ENCODE results near the gene COL12A1.

Gene COL12A1

DNA sequence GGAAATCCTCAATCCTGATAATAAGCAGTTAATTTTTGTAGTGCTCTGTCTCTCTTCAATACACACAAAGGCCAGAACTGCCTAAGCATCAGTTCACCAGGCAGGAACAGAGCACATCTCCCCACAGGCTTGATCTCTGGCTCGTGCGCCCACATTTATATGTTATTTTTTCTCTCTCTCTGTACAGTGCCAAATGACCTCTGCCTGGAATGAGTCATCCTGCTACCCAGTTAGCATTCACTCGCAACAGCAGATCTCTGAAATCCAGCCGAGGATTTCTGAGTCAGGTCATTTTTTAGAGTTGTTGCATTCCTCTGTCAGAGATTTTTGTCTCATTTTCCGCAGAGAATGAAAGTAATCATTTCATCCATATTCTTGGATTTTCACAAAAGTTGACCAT lies 107.1 kb downstream of the COL12A1 start:
- DNase-seq (ENCODE audit: low read depth in 2 of 2): no peak

- DNase-seq (ENCODE audit: low read depth in 2 of 2): no peak
Observed at GRCh38 chr6:75096966-75097365, 108.9 kb downstream of the COL12A1 start.

DNA sequence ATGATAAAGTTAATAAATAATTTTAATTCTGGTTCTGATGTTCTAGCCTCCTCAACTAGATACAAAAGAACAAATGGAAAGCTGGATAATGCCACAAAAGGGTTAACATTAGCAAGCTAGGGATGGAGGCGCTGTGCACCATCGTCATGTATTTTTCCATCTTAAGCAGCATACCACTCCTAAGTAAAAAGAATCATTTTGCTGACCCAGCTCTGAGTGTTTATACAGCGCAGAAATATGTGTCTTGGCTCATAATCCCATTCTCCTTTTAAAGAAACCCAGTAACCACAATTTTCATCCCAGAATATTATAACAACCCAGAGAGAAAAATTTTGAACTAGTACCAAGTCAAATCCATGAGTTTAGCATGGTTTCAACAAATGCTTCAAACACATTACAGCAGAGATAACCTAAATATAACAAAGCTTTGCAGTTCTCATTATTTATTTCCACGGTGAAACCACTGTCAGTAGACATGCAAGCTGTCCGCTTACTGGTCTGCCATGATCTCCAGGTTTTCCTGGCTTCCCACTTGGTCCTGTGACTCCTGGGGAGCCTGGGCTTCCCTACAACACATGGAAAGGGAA lies 111.1 kb downstream of the COL12A1 start:
- DNase-seq (ENCODE audit: low read depth in 2 of 2): no peak

DNA sequence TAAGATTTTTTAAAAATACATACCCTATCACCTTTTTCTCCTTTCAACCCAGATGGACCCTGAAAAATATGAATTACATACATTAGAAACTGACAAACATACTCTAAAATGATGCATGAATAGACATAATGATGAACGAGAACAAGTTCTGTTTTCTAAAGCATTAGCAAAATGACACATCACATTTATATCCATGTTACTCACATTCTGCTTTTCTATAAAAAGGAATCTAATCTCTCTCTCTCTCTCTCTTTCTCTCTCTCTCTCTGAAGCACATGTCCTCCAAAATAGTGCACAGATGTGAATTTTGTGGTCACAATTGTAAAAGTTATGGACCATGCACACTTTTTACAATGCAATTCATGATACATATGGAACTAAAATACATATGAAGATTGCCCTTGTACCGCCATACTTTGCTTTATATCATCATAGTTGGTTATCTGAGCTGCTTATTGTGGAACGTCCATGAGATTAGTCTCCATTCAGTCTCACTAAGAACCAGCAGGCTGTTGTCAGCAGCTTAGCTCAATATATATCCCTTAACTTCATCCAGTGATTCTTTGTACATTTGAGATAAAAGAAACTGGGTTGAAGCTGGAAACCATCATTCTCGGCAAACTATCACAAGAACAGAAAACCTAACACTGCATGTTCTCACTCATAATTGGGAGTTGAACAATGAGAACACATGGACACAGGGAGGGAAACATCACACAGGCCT lies 114.2 kb downstream of the COL12A1 start:
- no peak for DNase-seq (ENCODE audit: low read depth in 2 of 2)

GRCh38 chr6:75090576-75090975 lies 115.3 kb downstream of the COL12A1 start:
- DNase-seq (ENCODE audit: low read depth in 2 of 2): no peak

- DNase-seq (ENCODE audit: low read depth in 2 of 2): no peak
Observed at GRCh38 chr6:75089921-75090320, 115.9 kb downstream of the COL12A1 start.

GRCh38 chr6:75089151-75089897 lies 116.5 kb downstream of the COL12A1 start:
- no peak for DNase-seq (ENCODE audit: low read depth in 2 of 2)

DNA sequence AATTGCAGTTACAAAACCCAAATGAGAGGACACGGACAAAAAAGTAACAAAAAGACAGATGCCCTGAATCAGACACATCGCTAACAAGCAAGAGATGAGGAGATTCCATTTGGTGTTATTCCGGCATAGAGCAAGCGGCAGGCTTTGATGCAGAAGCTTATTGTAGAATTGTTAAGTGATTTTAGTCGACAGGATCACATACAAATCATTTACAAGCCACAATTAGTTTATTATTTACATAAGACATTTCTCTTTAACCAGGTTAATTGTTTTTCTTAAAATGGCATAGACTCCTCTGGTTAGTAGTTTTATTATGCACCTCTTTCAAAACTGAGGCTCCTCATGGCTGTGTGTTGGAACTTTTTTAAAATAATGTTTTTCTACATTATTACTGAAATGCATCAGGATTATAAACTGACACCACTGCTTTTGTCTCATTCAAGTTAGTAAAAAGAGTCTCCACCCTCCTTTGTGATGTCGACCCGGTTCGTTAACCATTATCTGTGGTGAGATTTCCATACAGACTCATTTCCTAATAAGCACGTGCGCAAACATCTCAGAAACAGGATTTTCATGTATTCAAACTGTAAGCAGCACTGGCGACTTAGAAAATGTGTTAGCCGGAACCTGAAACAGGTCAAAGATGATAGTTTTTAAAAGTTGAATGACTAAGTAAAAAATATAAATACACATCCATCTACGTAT lies 119.8 kb downstream of the COL12A1 start:
- DNase-seq (ENCODE audit: low read depth in 2 of 2): no peak

- no peak for DNase-seq (ENCODE audit: low read depth in 2 of 2)
Observed at GRCh38 chr6:75084872-75085381, 120.9 kb downstream of the COL12A1 start.

- no peak for DNase-seq (ENCODE audit: low read depth in 2 of 2)
Observed at GRCh38 chr6:75084018-75084417, 121.8 kb downstream of the COL12A1 start.

DNA sequence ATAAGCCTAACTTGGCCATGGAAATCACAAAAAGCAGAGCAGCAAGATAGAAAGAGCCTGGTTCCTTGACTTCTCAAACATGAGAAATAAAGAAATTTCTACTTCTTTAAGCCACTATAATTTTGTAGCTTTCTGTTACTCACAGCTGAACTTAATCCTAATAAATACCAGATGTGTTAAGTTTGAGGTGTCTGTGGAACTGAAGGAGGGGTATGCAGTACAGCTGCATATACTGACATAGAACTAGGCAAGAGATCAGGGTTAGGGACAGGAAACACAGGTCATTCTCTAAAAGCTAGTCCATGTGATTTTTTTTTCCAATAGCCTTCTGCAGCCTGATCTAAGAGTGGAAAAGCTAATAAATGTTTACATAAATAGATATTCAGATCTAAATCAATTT lies 123.9 kb downstream of the COL12A1 start:
- no peak for DNase-seq (ENCODE audit: low read depth in 2 of 2)

GRCh38 chr6:75081047-75081446 lies 124.8 kb downstream of the COL12A1 start:
- no peak for DNase-seq (ENCODE audit: low read depth in 2 of 2)

- no peak for DNase-seq (ENCODE audit: low read depth in 2 of 2)
Observed at GRCh38 chr6:75079589-75079988, 126.3 kb downstream of the COL12A1 start.

DNA sequence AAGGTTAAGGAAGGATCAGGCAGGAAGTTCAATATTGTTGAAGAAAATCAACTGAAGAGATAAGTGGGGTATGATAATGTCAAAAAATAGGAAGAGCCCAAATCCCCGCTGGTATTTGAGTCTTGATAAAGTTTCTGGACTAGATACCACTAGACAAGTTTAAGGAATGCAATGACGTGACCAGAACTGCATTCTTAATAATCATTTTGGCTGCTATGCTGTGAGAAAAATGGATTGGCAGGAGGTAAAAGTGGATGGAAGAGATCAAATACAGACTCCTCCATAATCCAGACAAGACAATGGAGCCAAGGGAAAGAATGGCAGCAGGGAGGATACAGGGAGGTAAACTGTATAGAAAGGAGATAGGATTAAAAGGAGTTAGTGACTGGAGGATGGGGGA lies 128.2 kb downstream of the COL12A1 start:
- DNase-seq (ENCODE audit: low read depth in 2 of 2): no peak

GRCh38 chr6:75076009-75076408 lies 129.8 kb downstream of the COL12A1 start:
- no peak for DNase-seq (ENCODE audit: low read depth in 2 of 2)

GRCh38 chr6:75070244-75070643 lies 135.6 kb downstream of the COL12A1 start:
- no peak for DNase-seq (ENCODE audit: low read depth in 2 of 2)

- no peak for DNase-seq (ENCODE audit: low read depth in 2 of 2)
Observed at GRCh38 chr6:75065523-75065922, 140.3 kb downstream of the COL12A1 start.

GRCh38 chr6:75052491-75052890 lies 153.4 kb downstream of the COL12A1 start:
- no peak for DNase-seq (ENCODE audit: low read depth in 2 of 2)

- no peak for DNase-seq (ENCODE audit: low read depth in 2 of 2)
Observed at GRCh38 chr6:75049308-75049707, 156.5 kb downstream of the COL12A1 start.

DNA sequence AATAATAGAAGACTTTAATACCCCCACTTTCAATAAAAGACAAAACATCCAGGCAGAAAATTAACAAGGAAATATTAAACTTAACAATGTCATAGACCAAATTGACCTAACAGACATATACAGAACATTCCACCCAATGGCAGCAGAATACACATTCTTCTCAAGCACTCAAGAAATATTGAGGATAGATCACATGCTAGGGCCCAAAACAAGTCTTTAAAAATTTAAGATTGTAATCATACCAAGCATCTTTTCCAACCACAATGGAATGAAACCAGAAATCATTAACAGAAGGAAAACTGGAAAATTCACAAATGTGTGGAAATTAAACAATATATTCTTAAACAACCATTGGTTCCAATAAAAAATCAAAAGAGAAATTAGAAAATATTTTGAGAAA lies 161.0 kb downstream of the COL12A1 start:
- no peak for DNase-seq (ENCODE audit: low read depth in 2 of 2)

DNA sequence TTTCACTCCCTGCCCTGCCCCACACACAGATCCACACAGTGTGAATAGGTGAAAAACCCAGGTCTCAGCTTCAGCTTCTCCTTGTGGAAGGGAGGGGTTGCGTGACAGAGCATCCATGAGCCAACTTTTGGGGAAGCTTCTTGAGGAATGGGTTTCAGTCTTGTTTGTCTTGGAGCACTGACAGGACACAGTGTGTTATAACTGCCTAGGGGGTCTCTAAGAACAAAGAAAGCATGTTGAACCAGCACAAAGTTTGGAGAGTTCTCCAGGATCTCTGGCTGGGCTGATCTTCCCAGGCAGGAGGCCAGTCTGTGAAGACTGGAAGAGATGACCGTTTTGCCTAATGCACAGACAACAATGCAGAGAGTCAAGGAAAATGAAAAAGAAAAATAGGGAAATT lies 164.5 kb downstream of the COL12A1 start:
- no peak for DNase-seq (ENCODE audit: low read depth in 2 of 2)
